Keratinocyte (primary cell): Measurements from ENCODE around the gene ORM2. TPM values are rescaled to one million over a fixed set of nuclear protein-coding genes. Genes with fewer than 3 reads are reported as not detected.

Experiments used
- DNase-seq: peaks from one replicate; pipeline ENCODE4 v3.0.0-alpha.2; 2011; ENCODE audit warnings: low read depth, missing footprints, low spot score
- FAIRE-seq: peaks from 2 replicates; lab custom pipeline; 2011; peaks lifted over from hg19 to GRCh38; lab: Jason Lieb, UNC
- H2AFZ ChIP-seq: 2 replicates; pipeline ENCODE4 v1.6.0; 2012; ENCODE audit warnings: low read length, control low read depth, inconsistent platforms; ENCODE audit not compliant: control insufficient read depth
- H3K27ac ChIP-seq: 2 replicates; pipeline ENCODE4 v1.5.1; 2011; ENCODE audit warnings: low read length; ENCODE audit not compliant: control insufficient read depth, insufficient read depth
- H3K27me3 ChIP-seq: 3 replicates; pipeline ENCODE4 v1.6.0; 2011; ENCODE audit warnings: low read length; ENCODE audit not compliant: control insufficient read depth, insufficient read depth; ENCODE audit errors: extremely low read depth
- H3K36me3 ChIP-seq, 2 experiments: 2 replicates in 1 of 2; 3 replicates in 1 of 2; pipeline ENCODE4 v1.5.1; 2011; ENCODE audit warnings: low read length in 2 of 2, mild to moderate bottlenecking in 1 of 2; ENCODE audit not compliant: control insufficient read depth in 2 of 2, insufficient read depth in 2 of 2; ENCODE audit errors: extremely low read depth in 1 of 2
- H3K4me1 ChIP-seq: 3 replicates; pipeline ENCODE4 v1.5.1; 2011; ENCODE audit warnings: low read length; ENCODE audit not compliant: control insufficient read depth, insufficient read depth; ENCODE audit errors: extremely low read depth
- H3K4me2 ChIP-seq: 3 replicates; pipeline ENCODE4 v1.6.0; 2011; ENCODE audit warnings: low read depth, low read length; ENCODE audit not compliant: control insufficient read depth, insufficient read depth; ENCODE audit errors: extremely low read depth
- H3K4me3 ChIP-seq, 3 experiments: fragments of 200-600 bp in 1 of 3; sonication (generic) in 1 of 3; 2 replicates in 2 of 3; 3 replicates in 1 of 3; pipeline ENCODE4 v1.5.1; 2011 to 2016; ENCODE audit warnings: low read length in 3 of 3, mild to moderate bottlenecking in 3 of 3, control low read depth in 2 of 3, inconsistent platforms in 1 of 3, low read depth in 1 of 3, mixed read lengths in 1 of 3, mixed run types in 1 of 3, moderate library complexity in 1 of 3; ENCODE audit not compliant: control insufficient read depth in 2 of 3, insufficient read depth in 2 of 3; ENCODE audit errors: extremely low read depth in 1 of 3
- H3K79me2 ChIP-seq: 2 replicates; pipeline ENCODE4 v1.6.0; 2012; ENCODE audit warnings: low read length; ENCODE audit not compliant: control insufficient read depth, insufficient read depth
- H3K9ac ChIP-seq: 3 replicates; pipeline ENCODE4 v1.6.0; 2011; ENCODE audit warnings: low read length; ENCODE audit not compliant: control insufficient read depth, insufficient read depth; ENCODE audit errors: extremely low read depth
- H3K9me1 ChIP-seq: 3 replicates; pipeline ENCODE4 v1.6.0; 2011; ENCODE audit warnings: low read length; ENCODE audit not compliant: control insufficient read depth, insufficient read depth; ENCODE audit errors: extremely low read depth
- H3K9me3 ChIP-seq: 2 replicates; pipeline ENCODE4 v1.5.1; 2012; ENCODE audit warnings: low read depth, low read length; ENCODE audit not compliant: control insufficient read depth
- H4K20me1 ChIP-seq: 3 replicates; pipeline ENCODE4 v1.6.0; 2011; ENCODE audit warnings: low read length; ENCODE audit not compliant: control insufficient read depth, insufficient read depth; ENCODE audit errors: extremely low read depth
- EZH2 ChIP-seq: IDR thresholded peaks from one replicate; pipeline ENCODE4 v1.6.1; 2012; ENCODE audit warnings: inconsistent platforms, mild to moderate bottlenecking, low read length, moderate library complexity
- dilution Hi-C: fragments of 300-500 bp; cut with MboI; formaldehyde crosslinking; loops from one replicate; pipeline ENCODE4 v1.7.0; 2020; ENCODE audit warnings: low sequenced_read_pairs; ENCODE audit not compliant: extremely low pct_ligation_motif_present
- polyA plus RNA-seq, 5 experiments: library from polyadenylated mRNA; depleted of rRNA in 3 of 5; stranded (reverse) in 3 of 5; stranded (forward) in 1 of 5; unstranded in 1 of 5; fragments of >200 nt; gene quantifications; 1 replicate in 1 of 5; 2 replicates in 3 of 5; 3 replicates in 1 of 5; pipeline versions ENCODE4 v1.2.1 to v1.2.3, GENCODE V29; 2011 to 2012; ENCODE audit warnings: missing spikeins in 2 of 5, low read depth in 1 of 5, low replicate concordance in 1 of 5
- TF ChIP-seq, protein P1 (sequence below), 3 experiments: IDR thresholded peaks in 1 of 3; conservative IDR thresholded peaks in 1 of 3; optimal IDR thresholded peaks in 1 of 3; 2 replicates in 2 of 3; 3 replicates in 1 of 3; pipeline versions ENCODE3 to v1.5.1; 2011; ENCODE audit warnings: low read length in 3 of 3, mild to moderate bottlenecking in 3 of 3, moderate library complexity in 2 of 3, control low read depth in 1 of 3, inconsistent platforms in 1 of 3; ENCODE audit not compliant: insufficient read depth in 2 of 3; ENCODE audit errors: extremely low read depth in 1 of 3

ORM2 gene
- polyA plus RNA-seq, 1 donor (not counting 4 experiments of a cell fraction or from before 2014, with no cell fraction given): not detected

DNA sequence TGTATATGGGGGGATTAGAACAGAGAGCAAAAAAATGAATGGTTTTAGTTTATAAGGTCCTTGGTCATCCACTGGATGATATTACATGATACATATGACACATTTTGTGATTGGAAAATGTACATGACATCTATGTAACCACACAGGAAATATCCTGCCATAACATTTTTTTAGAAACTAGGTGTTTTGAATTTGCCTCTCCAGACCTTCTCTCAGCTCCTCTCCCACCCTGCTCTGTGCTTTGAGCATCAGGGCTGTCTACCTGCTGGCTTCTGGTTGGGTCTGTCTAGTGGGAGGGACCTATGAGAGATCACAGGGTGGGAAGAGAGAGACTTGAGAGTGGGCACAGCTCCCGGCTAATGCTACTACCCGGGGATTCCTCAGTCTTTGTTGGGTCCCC is 33.8 kb downstream of the ORM2 start:
- FAIRE-seq: no peak
- peaks cover 0 to 7% of the 10 kb centered on the region in 2 experiments for H3K36me3 ChIP-seq
- H3K4me3 ChIP-seq: no peak overlapping the region
- H3K79me2 ChIP-seq: no peaks in the 10 kb centered on the region
- TF ChIP-seq EZH2: no peak
- TF ChIP-seq, protein P1, sequence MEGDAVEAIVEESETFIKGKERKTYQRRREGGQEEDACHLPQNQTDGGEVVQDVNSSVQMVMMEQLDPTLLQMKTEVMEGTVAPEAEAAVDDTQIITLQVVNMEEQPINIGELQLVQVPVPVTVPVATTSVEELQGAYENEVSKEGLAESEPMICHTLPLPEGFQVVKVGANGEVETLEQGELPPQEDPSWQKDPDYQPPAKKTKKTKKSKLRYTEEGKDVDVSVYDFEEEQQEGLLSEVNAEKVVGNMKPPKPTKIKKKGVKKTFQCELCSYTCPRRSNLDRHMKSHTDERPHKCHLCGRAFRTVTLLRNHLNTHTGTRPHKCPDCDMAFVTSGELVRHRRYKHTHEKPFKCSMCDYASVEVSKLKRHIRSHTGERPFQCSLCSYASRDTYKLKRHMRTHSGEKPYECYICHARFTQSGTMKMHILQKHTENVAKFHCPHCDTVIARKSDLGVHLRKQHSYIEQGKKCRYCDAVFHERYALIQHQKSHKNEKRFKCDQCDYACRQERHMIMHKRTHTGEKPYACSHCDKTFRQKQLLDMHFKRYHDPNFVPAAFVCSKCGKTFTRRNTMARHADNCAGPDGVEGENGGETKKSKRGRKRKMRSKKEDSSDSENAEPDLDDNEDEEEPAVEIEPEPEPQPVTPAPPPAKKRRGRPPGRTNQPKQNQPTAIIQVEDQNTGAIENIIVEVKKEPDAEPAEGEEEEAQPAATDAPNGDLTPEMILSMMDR (optimal IDR thresholded peaks at IDR 0.05 in 1 of 3, IDR thresholded peaks at IDR 0.05 in 1 of 3, conservative IDR thresholded peaks at IDR 0.05 in 1 of 3; ENCODE audit: extremely low read depth in 1 of 3, insufficient read depth in 2 of 3, low read length in 3 of 3): no peak
- H3K4me1 ChIP-seq: no peaks in the 10 kb centered on the region
- no peaks in the 10 kb centered on the region for H4K20me1 ChIP-seq
- no peaks in the 10 kb centered on the region for H3K27me3 ChIP-seq
- H3K4me2 ChIP-seq: no peak overlapping the region
- no peak overlapping the region for H3K9ac ChIP-seq
- no peak overlapping the region for H3K27ac ChIP-seq
- no peak for DNase-seq
- H3K9me3 ChIP-seq: no peaks in the 10 kb centered on the region
- dilution Hi-C loops: no loop called here
- H3K9me1 ChIP-seq: no peaks in the 10 kb centered on the region
- H2AFZ ChIP-seq: no peak overlapping the region

DNA sequence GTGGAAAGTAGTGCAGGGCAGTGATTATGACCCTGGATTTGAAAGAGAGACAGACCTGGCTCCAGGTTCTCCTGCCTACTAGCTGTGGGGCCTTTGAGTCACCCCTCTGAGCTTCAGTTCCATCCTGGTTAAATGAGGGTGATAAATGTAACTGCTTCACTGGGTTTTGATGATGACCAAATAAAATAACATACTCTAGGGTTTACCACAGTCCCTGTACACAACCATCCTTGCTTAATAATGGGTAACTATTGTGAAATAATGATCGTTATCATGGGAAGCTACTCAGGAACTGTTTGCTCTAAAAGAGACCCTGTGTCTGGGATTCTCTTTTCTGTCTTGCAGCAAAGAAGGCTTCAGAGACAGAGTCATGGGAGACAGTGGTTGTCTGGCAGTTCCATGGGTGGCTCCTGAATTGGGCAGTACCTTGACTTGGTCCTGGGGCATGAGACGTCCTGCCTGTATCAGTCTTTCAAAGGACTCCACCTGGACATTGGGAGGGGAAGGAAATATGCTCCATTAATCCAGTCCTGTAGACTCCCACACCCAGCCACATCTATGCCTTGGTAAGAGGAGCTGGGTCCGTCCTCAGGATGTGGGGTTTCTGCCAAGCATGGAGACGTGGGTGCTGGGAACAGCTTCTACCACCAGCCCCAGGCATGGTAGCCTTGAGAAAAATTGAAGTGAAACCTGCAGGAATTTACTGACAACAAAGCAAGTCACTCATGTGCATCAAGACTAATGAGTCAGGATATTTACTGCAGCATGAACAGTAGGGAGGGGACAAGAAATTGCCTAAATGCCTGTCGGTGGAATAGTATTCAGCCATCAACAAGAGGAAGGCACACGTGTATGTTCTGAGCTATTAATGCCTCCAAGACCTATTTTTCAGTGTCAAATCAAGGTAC is 34.7 kb downstream of the ORM2 start:
- Histone ChIP-seq H4K20me1 (no peaks in the 10 kb centered on the region), H3K4me1 (no peaks in the 10 kb centered on the region), H3K36me3 (peaks cover 0 to 7% of the 10 kb centered on the region in 2 experiments), H3K9ac (no peak overlapping the region), H3K27me3 (no peaks in the 10 kb centered on the region), H3K4me2 (no peak overlapping the region), H3K4me3 (no peak overlapping the region), H3K9me3 (no peaks in the 10 kb centered on the region), H3K9me1 (no peaks in the 10 kb centered on the region), H2AFZ (no peak overlapping the region), H3K79me2 (no peaks in the 10 kb centered on the region), H3K27ac (no peak overlapping the region)
- dilution Hi-C loops: no loop called here
- no peak for DNase-seq
- no peak for TF ChIP-seq EZH2
- TF ChIP-seq, protein P1 (optimal IDR thresholded peaks at IDR 0.05 in 1 of 3, IDR thresholded peaks at IDR 0.05 in 1 of 3, conservative IDR thresholded peaks at IDR 0.05 in 1 of 3; ENCODE audit: extremely low read depth in 1 of 3, insufficient read depth in 2 of 3, low read length in 3 of 3): no peak
- no peak for FAIRE-seq
